Astrocyte (in vitro differentiated cells and primary cell): ENCODE measurements around the gene OR51B4. TPM values are rescaled to one million over a fixed set of nuclear protein-coding genes. Genes with fewer than 3 reads are reported as not detected.

Experiments
- DNase-seq: peaks from one replicate; pipeline ENCODE4 v3.0.0-alpha.2; 2010; ENCODE audit warnings: low read depth
- FAIRE-seq: peaks from 2 replicates; lab custom pipeline; 2011; peaks lifted over from hg19 to GRCh38; lab: Jason Lieb, UNC
- H2AFZ ChIP-seq: 2 replicates; pipeline ENCODE4 v1.6.0; 2012; ENCODE audit warnings: low read depth, low read length, inconsistent platforms
- H3K27ac ChIP-seq: 2 replicates; pipeline ENCODE4 v1.5.1; 2011; ENCODE audit warnings: low read depth, low read length, inconsistent platforms
- H3K27me3 ChIP-seq: 2 replicates; pipeline ENCODE4 v1.6.0; 2011; ENCODE audit warnings: low read length, inconsistent platforms; ENCODE audit not compliant: insufficient read depth
- H3K36me3 ChIP-seq: 2 replicates; pipeline ENCODE4 v1.5.1; 2011; ENCODE audit warnings: low read length, inconsistent platforms; ENCODE audit not compliant: insufficient read depth
- H3K4me1 ChIP-seq: 2 replicates; pipeline ENCODE4 v1.5.1; 2011; ENCODE audit warnings: low read length, inconsistent platforms; ENCODE audit not compliant: insufficient read depth
- H3K4me2 ChIP-seq: 2 replicates; pipeline ENCODE4 v1.6.0; 2012; ENCODE audit warnings: low read length, inconsistent platforms
- H3K4me3 ChIP-seq: 2 replicates; pipeline ENCODE4 v1.5.1; 2011; ENCODE audit warnings: low read depth, mild to moderate bottlenecking, low read length, inconsistent platforms; ENCODE audit not compliant: insufficient read depth
- H3K79me2 ChIP-seq: 2 replicates; pipeline ENCODE4 v1.6.0; 2012; ENCODE audit warnings: mild to moderate bottlenecking, low read length, inconsistent platforms; ENCODE audit not compliant: insufficient read depth
- H3K9ac ChIP-seq: 2 replicates; pipeline ENCODE4 v1.6.0; 2012; ENCODE audit warnings: mild to moderate bottlenecking, low read length, inconsistent platforms
- H3K9me3 ChIP-seq: 2 replicates; pipeline ENCODE4 v1.5.1; 2012; ENCODE audit warnings: low read depth, mild to moderate bottlenecking, low read length, inconsistent platforms; ENCODE audit not compliant: insufficient read depth
- H4K20me1 ChIP-seq: 2 replicates; pipeline ENCODE4 v1.6.0; 2012; ENCODE audit warnings: low read length, inconsistent platforms; ENCODE audit not compliant: insufficient read depth
- H3K27ac Mint-ChIP-seq: one replicate; pipeline ENCODE4 v1.8.0; 2021; ENCODE audit warnings: mild to moderate bottlenecking, mixed read lengths; ENCODE audit not compliant: unreplicated experiment
- H3K27me3 Mint-ChIP-seq: one replicate; pipeline ENCODE4 v1.8.0; 2021; ENCODE audit warnings: low read depth, mixed read lengths; ENCODE audit not compliant: unreplicated experiment
- H3K36me3 Mint-ChIP-seq: one replicate; pipeline ENCODE4 v1.8.0; 2021; ENCODE audit warnings: low read depth, mixed read lengths; ENCODE audit not compliant: unreplicated experiment
- H3K4me1 Mint-ChIP-seq: one replicate; pipeline ENCODE4 v1.8.0; 2021; ENCODE audit warnings: low read depth, mixed read lengths; ENCODE audit not compliant: unreplicated experiment
- H3K4me3 Mint-ChIP-seq: one replicate; pipeline ENCODE4 v1.8.0; 2021; ENCODE audit warnings: mild to moderate bottlenecking, moderate library complexity, mixed read lengths; ENCODE audit not compliant: unreplicated experiment
- H3K9me3 Mint-ChIP-seq: one replicate; pipeline ENCODE4 v1.8.0; 2021; ENCODE audit warnings: mild to moderate bottlenecking, mixed read lengths; ENCODE audit not compliant: unreplicated experiment
- EZH2 ChIP-seq: IDR thresholded peaks from 2 replicates; pipeline ENCODE4 v1.6.1; 2012; ENCODE audit warnings: mild to moderate bottlenecking, low read length, inconsistent platforms; ENCODE audit not compliant: insufficient read depth
- total RNA-seq: library from RNA; stranded (reverse); gene quantifications from 2 replicates; pipeline ENCODE4 v1.2.1, GENCODE V29; 2021
- TF ChIP-seq, protein P1 (sequence below): IDR thresholded peaks from 2 replicates; pipeline ENCODE4 v1.5.1; 2011; ENCODE audit warnings: low read depth, mild to moderate bottlenecking, inconsistent platforms, low read length, moderate library complexity; ENCODE audit not compliant: insufficient read depth

Gene OR51B4
- total RNA-seq, 1 donor from 2014 or later, result not detected

GRCh38 chr11:5286901-5287300, 14.8 kb downstream of the OR51B4 start:
- Mint-ChIP-seq H3K27me3 (no peaks in the 10 kb centered on the region), H3K36me3 (no peaks in the 10 kb centered on the region), H3K9me3 (no peaks in the 10 kb centered on the region), H3K4me3 (no peak overlapping the region), H3K27ac (no peak overlapping the region), H3K4me1 (peaks cover 12% of the 10 kb centered on the region)
- Histone ChIP-seq H3K79me2 (no peaks in the 10 kb centered on the region), H3K27me3 (no peaks in the 10 kb centered on the region), H3K9me3 (no peaks in the 10 kb centered on the region), H3K4me3 (no peak overlapping the region), H3K4me1 (peaks cover 11% of the 10 kb centered on the region), H3K27ac (no peak overlapping the region), H4K20me1 (no peaks in the 10 kb centered on the region), H3K9ac (no peak overlapping the region), H3K4me2 (no peak overlapping the region), H3K36me3 (no peaks in the 10 kb centered on the region), H2AFZ (no peak overlapping the region)
- FAIRE-seq (no peak), DNase-seq (no peak)
- TF ChIP-seq, protein P1, sequence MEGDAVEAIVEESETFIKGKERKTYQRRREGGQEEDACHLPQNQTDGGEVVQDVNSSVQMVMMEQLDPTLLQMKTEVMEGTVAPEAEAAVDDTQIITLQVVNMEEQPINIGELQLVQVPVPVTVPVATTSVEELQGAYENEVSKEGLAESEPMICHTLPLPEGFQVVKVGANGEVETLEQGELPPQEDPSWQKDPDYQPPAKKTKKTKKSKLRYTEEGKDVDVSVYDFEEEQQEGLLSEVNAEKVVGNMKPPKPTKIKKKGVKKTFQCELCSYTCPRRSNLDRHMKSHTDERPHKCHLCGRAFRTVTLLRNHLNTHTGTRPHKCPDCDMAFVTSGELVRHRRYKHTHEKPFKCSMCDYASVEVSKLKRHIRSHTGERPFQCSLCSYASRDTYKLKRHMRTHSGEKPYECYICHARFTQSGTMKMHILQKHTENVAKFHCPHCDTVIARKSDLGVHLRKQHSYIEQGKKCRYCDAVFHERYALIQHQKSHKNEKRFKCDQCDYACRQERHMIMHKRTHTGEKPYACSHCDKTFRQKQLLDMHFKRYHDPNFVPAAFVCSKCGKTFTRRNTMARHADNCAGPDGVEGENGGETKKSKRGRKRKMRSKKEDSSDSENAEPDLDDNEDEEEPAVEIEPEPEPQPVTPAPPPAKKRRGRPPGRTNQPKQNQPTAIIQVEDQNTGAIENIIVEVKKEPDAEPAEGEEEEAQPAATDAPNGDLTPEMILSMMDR, result no peak
- TF ChIP-seq EZH2, result no peak

DNA sequence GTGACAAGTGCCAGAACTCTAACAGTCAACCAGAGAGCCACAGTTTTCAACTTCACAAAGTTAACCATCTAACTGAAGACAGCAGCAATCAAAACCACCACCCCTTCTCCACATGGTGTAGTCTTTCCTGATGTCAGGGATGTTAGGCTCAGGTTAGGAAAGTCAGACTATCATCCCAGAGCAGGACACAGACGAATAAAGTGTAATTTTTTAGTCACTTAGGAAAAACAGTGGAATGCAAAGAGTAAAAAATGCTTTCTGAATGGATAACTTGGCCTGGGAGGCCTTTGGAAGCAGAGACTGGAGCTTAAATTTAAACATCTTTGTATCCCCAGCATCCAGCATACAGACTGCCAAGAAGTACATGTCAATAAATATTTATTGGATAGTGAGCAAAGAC, 15.4 kb downstream of the OR51B4 start:
- DNase-seq (no peak), FAIRE-seq (no peak)
- no peaks in the 10 kb centered on the region for H3K27me3 Mint-ChIP-seq
- Histone ChIP-seq H3K79me2 (no peaks in the 10 kb centered on the region), H4K20me1 (no peaks in the 10 kb centered on the region), H3K4me3 (no peak overlapping the region), H3K27ac (no peak overlapping the region), H3K4me1 (peaks cover 11% of the 10 kb centered on the region), H3K4me2 (no peak overlapping the region), H3K9me3 (no peaks in the 10 kb centered on the region), H3K36me3 (no peaks in the 10 kb centered on the region), H3K9ac (no peak overlapping the region), H3K27me3 (no peaks in the 10 kb centered on the region), H2AFZ (no peak overlapping the region)
- TF ChIP-seq EZH2, result no peak
- TF ChIP-seq, protein P1, result no peak
- H3K27ac Mint-ChIP-seq, result no peak overlapping the region
- no peaks in the 10 kb centered on the region for H3K9me3 Mint-ChIP-seq
- H3K4me3 Mint-ChIP-seq, result no peak overlapping the region
- H3K36me3 Mint-ChIP-seq, result no peaks in the 10 kb centered on the region
- peaks cover 12% of the 10 kb centered on the region for H3K4me1 Mint-ChIP-seq

DNA sequence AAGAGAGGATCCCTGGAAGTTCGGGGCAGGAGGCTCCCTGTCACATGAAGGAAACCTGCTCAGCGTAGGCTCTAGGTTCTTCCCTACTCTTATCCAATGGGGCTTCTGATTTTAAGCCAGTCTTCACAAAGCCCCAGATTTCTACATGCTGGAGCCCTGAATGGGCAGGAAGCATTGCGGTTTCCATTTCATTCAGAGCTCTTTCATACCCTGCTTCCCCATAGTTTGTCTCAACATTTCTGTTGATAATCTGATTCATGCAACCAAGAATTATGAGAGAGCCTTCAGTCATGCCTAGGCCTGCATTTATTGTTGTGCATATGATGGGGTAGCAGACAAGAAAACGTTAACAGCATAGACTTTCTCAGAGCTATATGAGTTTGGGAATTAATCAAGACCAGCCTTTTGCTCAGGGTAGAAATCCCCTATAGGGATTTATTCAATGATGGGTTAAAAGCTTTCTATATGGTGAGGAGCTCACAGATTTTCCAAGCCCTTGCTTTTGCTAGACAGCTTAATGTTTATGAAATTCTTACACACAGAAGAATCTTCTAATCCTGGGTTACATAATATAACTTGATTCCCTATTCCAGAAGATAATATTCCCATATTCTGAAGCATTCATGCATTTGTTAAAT, 15.9 kb downstream of the OR51B4 start:
- TF ChIP-seq, protein P1, result no peak
- TF ChIP-seq EZH2, result no peak
- Mint-ChIP-seq H3K36me3 (no peaks in the 10 kb centered on the region), H3K27ac (no peak overlapping the region), H3K9me3 (no peaks in the 10 kb centered on the region), H3K27me3 (no peaks in the 10 kb centered on the region), H3K4me3 (no peak overlapping the region), H3K4me1 (peaks cover 12% of the 10 kb centered on the region)
- FAIRE-seq (no peak), DNase-seq (no peak)
- H3K4me2 ChIP-seq, result no peak overlapping the region
- H3K4me3 ChIP-seq, result no peak overlapping the region
- H3K27ac ChIP-seq, result no peak overlapping the region
- no peak overlapping the region for H3K9ac ChIP-seq
- H3K79me2 ChIP-seq, result no peaks in the 10 kb centered on the region
- H2AFZ ChIP-seq, result no peak overlapping the region
- no peaks in the 10 kb centered on the region for H4K20me1 ChIP-seq
- H3K36me3 ChIP-seq, result no peaks in the 10 kb centered on the region
- H3K27me3 ChIP-seq, result no peaks in the 10 kb centered on the region
- H3K9me3 ChIP-seq, result no peaks in the 10 kb centered on the region
- H3K4me1 ChIP-seq, result peaks cover 15% of the 10 kb centered on the region
